HepG2 (cell line): Measurements from ENCODE around the gene SPOCD1. TPM values are rescaled to one million over a fixed set of nuclear protein-coding genes. Genes with fewer than 3 reads are reported as not detected.

Experiments
- ATAC-seq: fragments of 200-7000 bp; cut with Tn5 transposase; 3 replicates; pipeline ENCODE4 v1.9.1; 2020; ENCODE audit warnings: mild to moderate bottlenecking, moderate library complexity
- BruUV-seq: library from RNA; stranded (reverse); fragments of 400-500 nt; replicated peaks from 2 replicates; lab custom pipeline; 2021; lab: Mats Ljungman, UMichigan
- CTCF ChIA-PET: fragments of 300-600 bp; formaldehyde crosslinking; extraction: SDS; loops from one replicate; lab custom pipeline; 2021; ENCODE audit warnings: low total read pairs, inconsistent platforms, low intra/inter-chr PET ratio; lab: Yijun Ruan, JAX
- POLR2A ChIA-PET: fragments of 350-600 bp; sonication (Branson Sonifier 250); formaldehyde crosslinking; loops from one replicate; lab custom pipeline; 2020; ENCODE audit warnings: antibody characterized with exemption, inconsistent platforms; lab: Yijun Ruan, JAX
- DNase-seq: peaks from one replicate; pipeline ENCODE4 v3.0.0-alpha.2; 2015; ENCODE audit warnings: low spot score
- FAIRE-seq: peaks from 3 replicates; lab custom pipeline; 2011; peaks lifted over from hg19 to GRCh38; lab: Jason Lieb, UNC
- H2AFZ ChIP-seq: one replicate; pipeline ENCODE4 v1.6.1; 2011; ENCODE audit warnings: low read length, inconsistent platforms
- H3K27ac ChIP-seq: fragments of 300-600 bp; 3 replicates; pipeline ENCODE4 v1.8.0; 2011; ENCODE audit warnings: mixed run types, mild to moderate bottlenecking, mixed read lengths, low read length, inconsistent platforms; ENCODE audit not compliant: insufficient read depth; ENCODE audit errors: extremely low read length
- H3K27me3 ChIP-seq, 2 experiments: fragments of 200-600 bp in 1 of 2; 2 replicates in 1 of 2; 3 replicates in 1 of 2; pipeline versions ENCODE4 v1.6.0 to v1.8.0; 2011; ENCODE audit warnings: low read length in 2 of 2, mild to moderate bottlenecking in 2 of 2, moderate library complexity in 2 of 2, inconsistent platforms in 1 of 2; ENCODE audit not compliant: insufficient read depth in 2 of 2, control insufficient read depth in 1 of 2
- H3K36me3 ChIP-seq, 2 experiments: fragments of 200-600 bp in 1 of 2; replicated peaks in 1 of 2; 2 replicates in 1 of 2; 3 replicates in 1 of 2; pipeline versions ENCODE4 v1.5.1 to v1.8.0; 2011; ENCODE audit warnings: low read length in 2 of 2, inconsistent platforms in 1 of 2; ENCODE audit not compliant: insufficient read depth in 2 of 2, control insufficient read depth in 1 of 2
- H3K4me1 ChIP-seq: 2 replicates; pipeline ENCODE4 v1.5.1; 2012; ENCODE audit warnings: low read length, inconsistent platforms; ENCODE audit not compliant: insufficient read depth
- H3K4me2 ChIP-seq: 2 replicates; pipeline ENCODE4 v1.6.0; 2011; ENCODE audit warnings: low read depth, low read length, inconsistent platforms
- H3K4me3 ChIP-seq, 3 experiments: fragments of 200-600 bp in 1 of 3; sonication (generic), shearing (Covaris generic) in 1 of 3; replicated peaks in 1 of 3; 2 replicates each; pipeline ENCODE4 v1.5.1; 2011 to 2016; ENCODE audit warnings: low read length in 3 of 3, inconsistent platforms in 2 of 3, low read depth in 2 of 3, mild to moderate bottlenecking in 2 of 3, control low read depth in 1 of 3, mixed read lengths in 1 of 3; ENCODE audit not compliant: insufficient read depth in 1 of 3
- H3K79me2 ChIP-seq: one replicate; pipeline ENCODE4 v1.6.1; 2011; ENCODE audit warnings: low read length, inconsistent platforms; ENCODE audit not compliant: insufficient read depth
- H3K9ac ChIP-seq: 2 replicates; pipeline ENCODE4 v1.6.0; 2011; ENCODE audit warnings: mild to moderate bottlenecking, low read depth, low read length, inconsistent platforms; ENCODE audit not compliant: insufficient read depth
- H3K9me3 ChIP-seq: 2 replicates; pipeline ENCODE4 v1.5.1; 2012; ENCODE audit warnings: mild to moderate bottlenecking, low read length
- H4K20me1 ChIP-seq: 2 replicates; pipeline ENCODE4 v1.6.0; 2011; ENCODE audit warnings: inconsistent platforms, mild to moderate bottlenecking, low read length, moderate library complexity; ENCODE audit not compliant: insufficient read depth
- MEF2D ChIP-seq: sonication (generic); formaldehyde crosslinking; IDR thresholded peaks from 2 replicates; pipeline ENCODE4 v1.5.1; 2020; ENCODE audit warnings: mild to moderate bottlenecking, missing genetic modification reagents
- ZFAT ChIP-seq: sonication (generic); formaldehyde crosslinking; conservative IDR thresholded peaks from 2 replicates; pipeline ENCODE4 v1.8.1; 2023; ENCODE audit warnings: missing genetic modification reagents, inconsistent platforms
- ZNF142 ChIP-seq: sonication (generic); formaldehyde crosslinking; IDR thresholded peaks from 2 replicates; pipeline ENCODE4 v1.4.0; 2020; ENCODE audit warnings: missing genetic modification reagents
- ZNF264 ChIP-seq: sonication (generic); formaldehyde crosslinking; IDR thresholded peaks from 2 replicates; pipeline ENCODE4 v1.4.0; 2020; ENCODE audit warnings: missing genetic modification reagents
- ZNF562 ChIP-seq: sonication (generic); formaldehyde crosslinking; IDR thresholded peaks from 2 replicates; pipeline ENCODE4 v1.8.0; 2022; ENCODE audit warnings: missing genetic modification reagents, borderline replicate concordance
- ZSCAN21 ChIP-seq: sonication (generic); formaldehyde crosslinking; IDR thresholded peaks from 2 replicates; pipeline ENCODE4 v1.8.0; 2022; ENCODE audit warnings: mild to moderate bottlenecking, missing genetic modification reagents, moderate library complexity, borderline replicate concordance
- WGBS: methylation state at CpG from one replicate; pipeline ENCODE4 v1.1.6; 2017; ENCODE audit warnings: low lambda C conversion rate; 5-methylcytosine and 5-hydroxymethylcytosine counted together
- in situ Hi-C: cut with HindIII; loops from 2 replicates; pipeline ENCODE4 v1.10.0; 2017; ENCODE audit warnings: low pct_unique_long_range_greater_than_20kb; ENCODE audit not compliant: extremely low pct_ligation_motif_present
- intact Hi-C: fragments of 100-400 bp; cut with micrococcal nuclease; formaldehyde crosslinking; loops from one replicate; pipeline ENCODE4 v1.10.0; 2022; ENCODE audit not compliant: unreplicated experiment
- polyA plus RNA-seq, 8 experiments: library from polyadenylated mRNA; depleted of rRNA in 3 of 8; stranded (reverse) in 7 of 8; unstranded in 1 of 8; fragments of >200 nt; fragmentation: Illumina TruSeq in 4 of 8; extraction: Trizol in 4 of 8; gene quantifications; 2 replicates each; pipeline versions ENCODE4 v1.2.1 to v1.2.3, GENCODE V29; 2011 to 2016; ENCODE audit warnings: low read depth in 4 of 8, missing spikeins in 1 of 8, mixed read lengths in 1 of 8; ENCODE audit not compliant: insufficient read depth in 1 of 8
- total RNA-seq, 5 experiments: library from RNA; depleted of rRNA; stranded (reverse); fragments of >200 nt; fragmentation: Illumina TruSeq; extraction: Trizol; gene quantifications; 2 replicates each; pipeline ENCODE4 v1.2.3, GENCODE V29; 2016; ENCODE audit warnings: low read depth in 1 of 5

SPOCD1 gene
- total and polyA plus RNA-seq, 2 of the 13 experiments (the other 11 are each of a cell fraction or from before 2014, with no cell fraction given) = 0.24 to 0.29 TPM

GRCh38 chr1:31790641-31791091 lies 25.2 kb downstream of the SPOCD1 start:
- intact Hi-C loops (no loop called here), in situ Hi-C loops (no loop called here)
- Histone ChIP-seq H3K36me3 (no peaks in the 10 kb centered on the region), H4K20me1 (no peaks in the 10 kb centered on the region), H3K4me3 (no peak overlapping the region), H3K4me1 (peaks cover 22% of the 10 kb centered on the region), H3K4me2 (no peak overlapping the region), H3K9ac (no peak overlapping the region), H3K27me3 (peaks cover 3 to 19% of the 10 kb centered on the region in 2 experiments; a peak in 2 of 5 replicates), H3K79me2 (no peaks in the 10 kb centered on the region), H3K9me3 (no peaks in the 10 kb centered on the region), H3K27ac (no peak overlapping the region), H2AFZ (no peak overlapping the region)
- POLR2A ChIA-PET = no interaction called here
- 55% methylated on average over 4 of the region's 11 CpGs for WGBS
- TF ChIP-seq ZNF264 (no peak), MEF2D (no peak), ZNF562 (CRISPR knock-in tag) (no peak), ZSCAN21 (no peak), ZNF142 (CRISPR knock-in tag) (no peak), ZFAT (CRISPR knock-in tag) (no peak)
- no peak for DNase-seq
- no peak for ATAC-seq
- CTCF ChIA-PET = no interaction called here
- no peak for FAIRE-seq
- BruUV-seq = no TSS peak
